HG02759 (cell line): ENCODE data around the gene NMT2.

Source experiments
- ATAC-seq: cut with Tn5 transposase; IDR thresholded peaks from one replicate; pipeline ENCODE4 v1.9.1; 2021; ENCODE audit warnings: mild to moderate bottlenecking, moderate library complexity; ENCODE audit not compliant: unreplicated experiment

The NMT2 gene

DNA sequence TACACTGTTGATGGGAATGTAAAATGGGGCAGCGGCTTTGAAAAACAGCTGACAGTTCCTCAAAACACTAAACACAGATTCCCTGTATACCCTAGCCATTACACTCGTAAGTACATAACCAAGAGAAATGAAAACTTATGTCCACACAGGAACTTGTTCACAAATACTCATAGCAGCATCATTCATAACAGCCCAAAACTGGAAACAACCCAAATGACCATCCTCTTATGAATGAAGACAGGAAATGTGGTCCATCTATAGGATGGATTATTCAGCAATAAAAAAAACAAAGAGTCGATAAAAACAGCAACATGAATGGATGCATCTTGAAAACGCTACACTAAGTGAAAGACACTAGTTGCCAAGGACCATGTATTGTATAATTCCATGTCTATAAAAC lies 23.7 kb downstream of the NMT2 start:
- no peak for ATAC-seq

- ATAC-seq = peak; percentile 93
Observed at GRCh38 chr10:15141136-15142054, 27.1 kb downstream of the NMT2 start.

- ATAC-seq = no peak
Observed at GRCh38 chr10:15140698-15141097, 27.8 kb downstream of the NMT2 start.

DNA sequence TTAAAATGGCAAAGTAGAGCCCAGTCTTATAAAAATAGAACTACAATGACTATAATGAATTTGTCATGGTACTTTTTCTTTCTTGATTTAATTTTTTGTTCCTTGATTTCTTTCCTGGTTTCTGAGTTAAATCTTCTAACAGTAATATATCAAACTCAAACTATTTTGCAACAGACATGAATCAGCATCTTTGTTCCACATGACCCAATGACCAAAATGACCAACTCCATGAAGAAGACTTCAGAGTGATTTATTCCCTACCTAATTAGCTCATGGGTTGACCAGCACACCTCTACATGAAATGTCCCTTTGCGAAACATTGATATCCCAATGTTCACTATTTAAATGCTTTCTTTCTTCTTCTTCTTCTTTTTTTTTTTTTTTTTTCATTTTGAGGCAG lies 30.9 kb downstream of the NMT2 start:
- ATAC-seq = no peak

GRCh38 chr10:15137036-15137359 lies 31.5 kb downstream of the NMT2 start:
- no peak for ATAC-seq

GRCh38 chr10:15136129-15137035 lies 32.1 kb downstream of the NMT2 start:
- ATAC-seq = no peak

DNA sequence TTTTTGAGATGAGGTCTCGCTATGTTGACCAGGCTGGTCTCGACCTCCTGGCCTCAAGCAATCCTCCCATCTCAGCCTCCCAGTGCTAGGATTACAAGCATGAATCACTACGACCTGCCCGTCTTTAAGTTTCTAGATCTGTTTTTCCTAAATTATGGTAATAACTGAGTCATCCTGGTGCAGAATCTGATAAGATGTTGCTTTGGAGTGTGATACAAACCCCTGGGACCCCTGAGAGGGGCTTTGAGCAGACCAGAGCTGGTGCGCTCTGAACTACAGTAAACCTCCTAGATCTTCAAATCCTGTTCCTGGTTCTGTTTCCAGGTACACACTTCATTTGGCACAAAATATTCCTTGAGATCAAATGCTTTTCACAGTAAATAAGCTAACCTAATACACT lies 37.2 kb downstream of the NMT2 start:
- no peak for ATAC-seq

DNA sequence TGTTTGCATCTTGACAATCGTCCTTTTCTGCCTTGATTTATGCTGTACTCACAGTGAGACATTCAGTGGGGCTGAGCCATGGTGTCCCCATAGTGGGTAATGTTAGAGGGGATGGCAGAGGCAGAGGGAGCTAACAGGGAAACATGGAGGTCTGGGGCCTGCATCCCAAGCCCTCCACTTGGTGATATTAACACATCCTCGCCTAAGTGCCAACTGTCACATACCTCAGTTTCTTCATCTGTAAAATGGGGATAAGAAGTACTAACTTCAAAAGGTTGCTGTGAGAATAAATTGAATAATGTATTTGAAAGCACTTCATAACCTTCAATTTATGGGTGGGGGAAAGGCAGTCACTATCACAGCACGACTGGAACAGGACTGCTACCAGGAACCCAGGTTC lies 43.6 kb downstream of the NMT2 start:
- no peak for ATAC-seq

- no peak for ATAC-seq
Observed at GRCh38 chr10:15124190-15124589, 44.3 kb downstream of the NMT2 start.

DNA sequence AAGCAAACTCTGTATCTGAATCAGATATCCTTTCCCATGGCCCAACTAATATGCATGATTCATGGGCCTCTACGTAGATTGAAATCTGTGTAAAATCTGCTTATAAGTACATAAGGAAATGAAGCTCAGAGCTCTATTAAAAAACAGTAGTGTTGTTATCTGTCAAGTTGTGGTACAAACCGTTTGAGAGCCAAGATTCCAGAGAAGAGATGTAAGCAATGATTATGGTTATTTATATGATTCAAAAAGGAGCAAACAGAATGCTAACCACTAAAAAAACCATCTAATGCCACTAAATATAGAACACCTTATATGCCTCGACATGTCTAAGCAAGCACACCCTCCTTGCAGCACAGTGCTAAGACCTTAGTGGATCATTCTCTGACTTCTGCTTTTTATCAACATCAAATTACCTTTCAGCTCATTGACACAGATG lies 44.7 kb downstream of the NMT2 start:
- no peak for ATAC-seq

DNA sequence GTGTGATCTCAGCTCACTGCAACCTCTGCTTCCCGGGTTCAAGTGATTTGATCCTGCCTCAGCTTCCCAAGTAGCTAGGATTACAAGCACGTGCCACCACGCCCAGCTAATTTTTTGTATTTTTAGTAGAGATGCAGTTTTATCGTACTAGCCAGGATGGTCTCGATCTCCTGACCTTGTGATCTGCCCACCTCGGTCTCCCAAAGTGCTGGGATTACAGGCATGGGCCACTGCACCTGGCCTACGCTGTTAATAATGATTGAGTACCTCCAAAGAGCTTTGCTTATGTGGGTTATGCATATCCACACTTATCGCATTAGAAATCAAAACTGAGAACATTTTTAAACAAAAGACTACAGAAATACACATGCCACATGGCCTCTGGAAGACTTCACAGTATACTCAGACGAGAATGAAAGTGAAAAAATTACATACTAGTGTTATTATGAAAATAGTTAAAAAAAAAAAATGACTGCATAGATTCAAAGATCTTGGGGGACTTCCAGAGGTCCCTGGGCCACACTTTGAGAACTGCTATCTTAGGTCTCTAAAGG lies 45.9 kb downstream of the NMT2 start:
- ATAC-seq = peak; percentile 81

DNA sequence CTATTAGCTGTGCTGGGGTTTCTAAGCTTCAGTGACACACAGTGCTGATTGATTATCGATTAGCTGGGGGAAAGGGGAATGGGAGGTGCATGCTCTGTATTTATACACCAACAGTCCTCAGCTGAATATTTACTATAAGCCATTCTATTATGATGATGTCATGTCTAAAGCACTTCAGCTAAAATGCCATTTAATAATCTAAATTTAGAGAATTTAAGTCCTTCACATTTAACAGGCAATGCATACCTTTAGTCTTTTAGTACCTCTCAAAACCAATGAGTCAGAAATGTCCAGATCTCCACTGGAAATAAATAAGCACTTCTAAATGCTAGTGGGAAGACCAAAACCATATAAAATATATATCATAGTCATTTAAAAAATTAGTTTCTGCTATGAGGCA lies 46.8 kb downstream of the NMT2 start:
- ATAC-seq = no peak

DNA sequence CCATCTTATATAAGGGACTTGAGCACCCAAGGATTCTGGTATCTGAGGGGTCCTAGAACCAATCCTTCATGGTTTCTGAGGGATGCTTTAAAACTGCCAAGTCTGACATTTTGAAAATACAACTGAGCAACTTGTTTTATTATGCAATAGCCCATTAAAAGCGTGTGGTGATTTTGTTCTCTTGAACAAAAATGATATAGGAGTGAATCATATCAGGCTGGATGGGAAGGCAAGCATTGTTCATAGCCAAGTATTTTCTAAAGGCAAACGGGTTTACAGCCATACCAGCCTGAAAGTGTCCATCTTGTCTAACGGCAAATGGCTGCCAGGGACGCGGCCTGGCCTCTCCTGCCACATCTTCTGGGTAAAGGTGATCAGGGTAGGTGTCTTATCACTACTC lies 48.0 kb downstream of the NMT2 start:
- no peak for ATAC-seq

- ATAC-seq = no peak
Observed at GRCh38 chr10:15118615-15119014, 49.9 kb downstream of the NMT2 start.

DNA sequence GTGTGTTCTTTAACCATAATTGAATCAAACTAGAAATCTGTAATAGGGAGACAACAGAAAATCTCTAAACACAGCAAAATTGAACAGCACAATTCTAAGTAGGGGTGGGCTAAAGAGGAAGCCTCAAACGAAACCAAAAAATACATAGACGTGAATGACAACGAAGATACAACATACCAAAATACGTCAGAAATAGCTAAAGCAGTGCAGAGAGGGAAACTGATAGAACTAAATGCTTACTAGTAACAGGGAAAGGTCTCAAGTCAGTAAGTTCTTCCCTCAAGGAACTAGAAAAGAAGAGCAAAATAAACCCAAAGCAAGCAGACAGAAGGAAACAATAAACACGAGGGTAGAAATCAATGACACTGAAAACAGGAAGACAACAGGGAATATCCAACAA lies 52.3 kb downstream of the NMT2 start:
- ATAC-seq = no peak

- no peak for ATAC-seq
Observed at GRCh38 chr10:15113766-15114165, 54.7 kb downstream of the NMT2 start.

- ATAC-seq = no peak
Observed at GRCh38 chr10:15112657-15113056, 55.8 kb downstream of the NMT2 start.

GRCh38 chr10:15106352-15107013 lies 62.0 kb downstream of the NMT2 start:
- ATAC-seq = peak; percentile 88

DNA sequence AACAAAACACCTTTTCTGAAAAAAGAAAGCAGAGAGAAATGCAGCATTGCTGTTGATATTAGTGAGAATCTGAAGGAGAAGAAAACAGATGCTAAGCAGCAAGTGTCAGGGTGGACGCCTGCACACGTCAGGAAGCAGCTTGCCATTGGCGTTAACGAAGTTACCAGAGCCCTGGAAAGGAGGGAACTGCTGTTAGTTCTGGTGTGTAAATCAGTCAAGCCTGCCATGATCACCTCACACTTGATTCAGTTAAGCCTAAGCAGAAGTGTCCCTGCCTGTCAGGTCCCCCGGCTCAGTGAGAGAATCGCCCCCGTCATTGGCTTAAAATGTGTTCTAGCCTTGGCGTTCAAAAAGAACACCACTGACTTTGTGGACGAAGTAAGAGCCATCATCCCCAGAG lies 65.0 kb downstream of the NMT2 start:
- ATAC-seq = no peak

- no peak for ATAC-seq
Observed at GRCh38 chr10:15099886-15100285, 68.6 kb downstream of the NMT2 start.
